OCI-LY1 (cell line): ENCODE results near the gene SYNDIG1.

Experiments
- H2AFZ ChIP-seq: fragments of 200-600 bp; sonication (generic), shearing (Covaris generic); 2 replicates; pipeline ENCODE4 v1.6.0; 2014; ENCODE audit warnings: antibody characterized with exemption, mild to moderate bottlenecking, low read length
- H3F3A ChIP-seq: fragments of 200-600 bp; sonication (generic), shearing (Covaris generic); 2 replicates; pipeline ENCODE4 v1.6.0; 2014; ENCODE audit warnings: mild to moderate bottlenecking, antibody characterized with exemption, low read length, moderate library complexity; ENCODE audit not compliant: insufficient read depth
- H3K27ac ChIP-seq: fragments of 200-600 bp; sonication (generic); 2 replicates; pipeline ENCODE4 v1.5.1; 2014; ENCODE audit warnings: low read length, mixed run types, mild to moderate bottlenecking, low read depth; ENCODE audit not compliant: poor library complexity, severe bottlenecking
- H3K27me3 ChIP-seq: fragments of 200-600 bp; sonication (generic); 2 replicates; pipeline ENCODE4 v1.6.0; 2014; ENCODE audit warnings: antibody characterized with exemption, mild to moderate bottlenecking, low read length, moderate library complexity; ENCODE audit not compliant: insufficient read depth
- H3K36me3 ChIP-seq: fragments of 200-600 bp; sonication (generic); 2 replicates; pipeline ENCODE4 v1.6.1; 2014; ENCODE audit warnings: mild to moderate bottlenecking, antibody characterized with exemption, low read length, moderate library complexity, mixed read lengths; ENCODE audit not compliant: insufficient read depth
- H3K4me1 ChIP-seq: fragments of 200-600 bp; sonication (generic); 2 replicates; pipeline ENCODE4 v1.5.1; 2014; ENCODE audit warnings: mild to moderate bottlenecking, low read length, moderate library complexity; ENCODE audit not compliant: insufficient read depth, severe bottlenecking
- H3K4me2 ChIP-seq: fragments of 200-600 bp; sonication (generic), shearing (Covaris generic); 2 replicates; pipeline ENCODE4 v1.6.1; 2014; ENCODE audit warnings: low read length
- H3K4me3 ChIP-seq: fragments of 200-600 bp; sonication (generic); 2 replicates; pipeline ENCODE4 v1.5.1; 2014; ENCODE audit warnings: low read length, low read depth, mild to moderate bottlenecking, mixed read lengths; ENCODE audit not compliant: poor library complexity, severe bottlenecking
- H3K79me2 ChIP-seq: fragments of 200-600 bp; shearing (Covaris generic); 2 replicates; pipeline ENCODE4 v1.6.1; 2016; ENCODE audit warnings: mixed run types, low read length, mixed read lengths; ENCODE audit not compliant: insufficient read depth
- H3K9ac ChIP-seq: fragments of 200-600 bp; sonication (generic), shearing (Covaris generic); 2 replicates; pipeline ENCODE4 v1.6.1; 2014; ENCODE audit warnings: mild to moderate bottlenecking, low read length, mixed read lengths
- H3K9me2 ChIP-seq: fragments of 200-600 bp; sonication (generic), shearing (Covaris generic); 2 replicates; pipeline ENCODE4 v1.6.1; 2014; ENCODE audit warnings: low read depth, mild to moderate bottlenecking, low read length, mixed read lengths
- H3K9me3 ChIP-seq: fragments of 200-600 bp; shearing (Covaris generic); 2 replicates; pipeline ENCODE4 v1.6.1; 2014; ENCODE audit warnings: low read length, mixed read lengths
- H4K20me1 ChIP-seq: fragments of 200-600 bp; sonication (generic), shearing (Covaris generic); 2 replicates; pipeline ENCODE4 v1.6.0; 2016; ENCODE audit warnings: mild to moderate bottlenecking, low read length; ENCODE audit not compliant: insufficient read depth
- EZH2 ChIP-seq: fragments of 200-600 bp; sonication (generic), shearing (Covaris generic); IDR thresholded peaks from 2 replicates; pipeline ENCODE4 v1.8.0; 2017; ENCODE audit warnings: borderline replicate concordance, mixed run types, mild to moderate bottlenecking, antibody characterized with exemption, low read length, moderate library complexity, mixed read lengths
- TF ChIP-seq, protein P1 (sequence below): fragments of 200-600 bp; sonication (generic), shearing (Covaris generic); IDR thresholded peaks from 2 replicates; pipeline ENCODE4 v1.5.1; 2017; ENCODE audit warnings: mild to moderate bottlenecking, antibody characterized with exemption, low read length, moderate library complexity, mixed read lengths

The SYNDIG1 gene

DNA sequence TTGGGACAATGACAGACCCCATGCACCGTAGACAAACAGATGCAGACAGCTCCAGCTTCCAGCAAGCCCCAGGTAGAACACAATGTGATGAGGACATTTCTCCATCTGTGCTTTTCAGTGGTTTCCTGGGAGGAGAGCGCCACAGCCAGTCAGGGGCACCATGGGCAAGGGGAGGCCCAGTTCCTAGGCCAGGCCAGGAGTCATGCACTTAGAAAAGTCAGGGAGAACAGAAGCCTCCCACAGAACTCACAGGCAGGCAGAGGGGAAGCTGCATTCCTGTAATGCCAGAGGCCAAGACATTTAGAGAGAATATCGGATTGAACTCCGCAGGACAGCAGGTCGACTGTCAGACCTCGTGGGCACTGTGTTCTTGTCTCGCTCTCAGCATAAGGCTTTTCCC lies 9.2 kb downstream of the SYNDIG1 start:
- Histone ChIP-seq H3K4me1 (no peaks in the 10 kb centered on the region), H3K4me3 (no peak overlapping the region), H3K36me3 (no peaks in the 10 kb centered on the region), H3K27me3 (no peaks in the 10 kb centered on the region), H2AFZ (no peak overlapping the region), H3K79me2 (no peaks in the 10 kb centered on the region), H3K9me3 (no peaks in the 10 kb centered on the region), H4K20me1 (no peaks in the 10 kb centered on the region), H3K9me2 (no peaks in the 10 kb centered on the region), H3K4me2 (no peak overlapping the region), H3F3A (no peaks in the 10 kb centered on the region), H3K9ac (no peak overlapping the region), H3K27ac (no peak overlapping the region)
- TF ChIP-seq EZH2: no peak
- TF ChIP-seq, protein P1, sequence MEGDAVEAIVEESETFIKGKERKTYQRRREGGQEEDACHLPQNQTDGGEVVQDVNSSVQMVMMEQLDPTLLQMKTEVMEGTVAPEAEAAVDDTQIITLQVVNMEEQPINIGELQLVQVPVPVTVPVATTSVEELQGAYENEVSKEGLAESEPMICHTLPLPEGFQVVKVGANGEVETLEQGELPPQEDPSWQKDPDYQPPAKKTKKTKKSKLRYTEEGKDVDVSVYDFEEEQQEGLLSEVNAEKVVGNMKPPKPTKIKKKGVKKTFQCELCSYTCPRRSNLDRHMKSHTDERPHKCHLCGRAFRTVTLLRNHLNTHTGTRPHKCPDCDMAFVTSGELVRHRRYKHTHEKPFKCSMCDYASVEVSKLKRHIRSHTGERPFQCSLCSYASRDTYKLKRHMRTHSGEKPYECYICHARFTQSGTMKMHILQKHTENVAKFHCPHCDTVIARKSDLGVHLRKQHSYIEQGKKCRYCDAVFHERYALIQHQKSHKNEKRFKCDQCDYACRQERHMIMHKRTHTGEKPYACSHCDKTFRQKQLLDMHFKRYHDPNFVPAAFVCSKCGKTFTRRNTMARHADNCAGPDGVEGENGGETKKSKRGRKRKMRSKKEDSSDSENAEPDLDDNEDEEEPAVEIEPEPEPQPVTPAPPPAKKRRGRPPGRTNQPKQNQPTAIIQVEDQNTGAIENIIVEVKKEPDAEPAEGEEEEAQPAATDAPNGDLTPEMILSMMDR: no peak

DNA sequence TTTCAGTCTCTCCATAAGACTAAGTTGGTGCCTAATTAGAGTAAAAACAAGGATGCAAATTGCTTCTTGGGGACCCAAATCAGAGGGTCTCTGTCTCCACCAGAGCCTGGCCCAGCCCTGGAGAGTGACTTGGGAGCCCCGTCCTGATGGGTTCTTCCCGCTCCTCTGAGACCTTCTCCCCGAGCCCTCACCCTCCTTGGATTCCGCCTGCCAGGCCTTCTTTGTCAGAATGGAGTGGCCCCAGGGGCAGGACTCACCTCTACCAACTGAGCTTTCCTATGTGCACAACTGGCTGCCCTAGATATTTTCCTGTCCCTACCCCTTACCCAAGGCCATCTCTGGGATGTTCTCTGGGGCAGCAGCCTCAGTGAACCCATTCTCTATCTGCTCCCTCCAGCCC lies 9.7 kb downstream of the SYNDIG1 start:
- no peaks in the 10 kb centered on the region for H3K79me2 ChIP-seq
- H3K9ac ChIP-seq: no peak overlapping the region

DNA sequence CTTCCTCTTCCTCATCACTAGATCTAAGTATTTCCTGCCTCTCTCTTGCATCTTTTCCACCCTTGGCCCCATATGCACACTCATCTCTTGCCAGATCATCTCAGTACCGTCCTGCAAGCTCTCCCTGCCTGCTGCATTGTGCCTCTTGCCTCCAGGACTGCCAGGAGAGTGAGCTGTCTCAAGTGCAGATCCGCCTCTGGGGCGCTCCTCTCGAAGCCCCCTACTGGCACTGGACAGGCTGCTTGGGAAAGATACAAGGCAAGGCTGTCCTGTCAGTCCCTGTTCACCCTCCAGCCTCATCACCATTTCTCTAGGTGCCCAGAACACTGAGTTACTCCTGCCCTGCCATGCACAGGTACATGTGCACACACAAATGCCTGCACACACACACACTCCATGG lies 10.2 kb downstream of the SYNDIG1 start:
- Histone ChIP-seq H3K27me3 (no peaks in the 10 kb centered on the region), H3K4me3 (no peak overlapping the region), H3K9me2 (no peaks in the 10 kb centered on the region), H3K79me2 (no peaks in the 10 kb centered on the region), H3K4me2 (no peak overlapping the region), H4K20me1 (no peaks in the 10 kb centered on the region), H3K9me3 (no peaks in the 10 kb centered on the region), H2AFZ (no peak overlapping the region), H3K9ac (no peak overlapping the region), H3K27ac (no peak overlapping the region), H3K36me3 (no peaks in the 10 kb centered on the region), H3F3A (no peaks in the 10 kb centered on the region), H3K4me1 (no peaks in the 10 kb centered on the region)
- TF ChIP-seq, protein P1: no peak
- no peak for TF ChIP-seq EZH2

More for the DNA sequence above, 9.7 kb downstream of the SYNDIG1 start:
- H3K27ac ChIP-seq: no peak overlapping the region
- H2AFZ ChIP-seq: no peak overlapping the region
- H3K27me3 ChIP-seq: no peaks in the 10 kb centered on the region
- no peak for TF ChIP-seq EZH2
- TF ChIP-seq, protein P1: no peak
- H3K9me2 ChIP-seq: no peaks in the 10 kb centered on the region
- H3K36me3 ChIP-seq: no peaks in the 10 kb centered on the region
- no peak overlapping the region for H3K4me3 ChIP-seq
- no peak overlapping the region for H3K4me2 ChIP-seq
- H4K20me1 ChIP-seq: no peaks in the 10 kb centered on the region
- H3F3A ChIP-seq: no peaks in the 10 kb centered on the region
- H3K4me1 ChIP-seq: no peaks in the 10 kb centered on the region
- H3K9me3 ChIP-seq: no peaks in the 10 kb centered on the region
